ENCODE measurements around the gene PSTPIP2.
"Not testable (repeated sequence)": the region's sequence is repeated elsewhere in the genome, so short reads cannot be mapped to it uniquely, and the experiment has no call there.

The PSTPIP2 gene

GRCh38 chr18:45980229-45980628, 91.8 kb downstream of the PSTPIP2 start:
- DNase-seq: no peak

- DNase-seq: peak; percentile 52
These were observed 94.0 kb downstream of the PSTPIP2 start for GRCh38 chr18:45978084-45978483.

GRCh38 chr18:45976974-45977373, 95.1 kb downstream of the PSTPIP2 start:
- no peak for DNase-seq

GRCh38 chr18:45976566-45976965, 95.5 kb downstream of the PSTPIP2 start:
- no peak for DNase-seq

- peak; percentile 88 for DNase-seq
These were observed 97.9 kb downstream of the PSTPIP2 start for GRCh38 chr18:45974088-45974536.

- DNase-seq: peak; percentile 99
These were observed 104.9 kb downstream of the PSTPIP2 start, which contains the start of gene EPG5 for GRCh38 chr18:45967007-45967706. Gene EPG5, minus strand, starts transcription at chr18:45967329. Its CDS starts 90 bp downstream, at chr18:45967239.

GRCh38 chr18:45964913-45965312, 107.1 kb downstream of the PSTPIP2 start:
- not testable (repeated sequence) for DNase-seq

GRCh38 chr18:45962866-45963265, 109.2 kb downstream of the PSTPIP2 start:
- no peak for DNase-seq

GRCh38 chr18:45962461-45962860, 109.6 kb downstream of the PSTPIP2 start:
- DNase-seq: no peak

GRCh38 chr18:45959484-45959883, 112.6 kb downstream of the PSTPIP2 start:
- DNase-seq: not testable (repeated sequence)

- DNase-seq: no peak
These were observed 113.3 kb downstream of the PSTPIP2 start for GRCh38 chr18:45958730-45959129.

- DNase-seq: no peak
These were observed 114.0 kb downstream of the PSTPIP2 start for GRCh38 chr18:45958027-45958426.

GRCh38 chr18:45957100-45957499, 115.0 kb downstream of the PSTPIP2 start:
- peak; percentile 17 for DNase-seq

- no peak for DNase-seq
These were observed 117.8 kb downstream of the PSTPIP2 start for GRCh38 chr18:45954070-45954934.

GRCh38 chr18:45951016-45951714, 120.9 kb downstream of the PSTPIP2 start:
- no peak for DNase-seq

GRCh38 chr18:45945669-45946068, 126.4 kb downstream of the PSTPIP2 start:
- DNase-seq: no peak

- DNase-seq: no peak
These were observed 131.3 kb downstream of the PSTPIP2 start for GRCh38 chr18:45940724-45941123.

GRCh38 chr18:45939236-45939635, 132.8 kb downstream of the PSTPIP2 start:
- DNase-seq: no peak

- no peak for DNase-seq
These were observed 133.5 kb downstream of the PSTPIP2 start for GRCh38 chr18:45938488-45938935.

GRCh38 chr18:45935591-45936335, 136.3 kb downstream of the PSTPIP2 start:
- DNase-seq: no peak

Data from NCI-H69 (cell line).